Muscle layer of colon (tissue), 2 donors: ENCODE measurements around the gene PACSIN2.

Experiments used
- H3K27ac ChIP-seq: one replicate; pipeline ENCODE4 v1.7.0; 2013; ENCODE audit warnings: low read depth, mild to moderate bottlenecking, low read length, moderate library complexity
- H3K27me3 ChIP-seq, 2 donors: one replicate each; pipeline ENCODE4 v1.7.0; 2013; ENCODE audit warnings: low read length in 2 of 2, mild to moderate bottlenecking in 2 of 2; ENCODE audit not compliant: insufficient read depth in 2 of 2, control insufficient read depth in 1 of 2
- H3K36me3 ChIP-seq: one replicate; pipeline ENCODE4 v1.7.0; 2013; ENCODE audit warnings: mild to moderate bottlenecking, low read length; ENCODE audit not compliant: insufficient read depth
- H3K4me1 ChIP-seq: one replicate; pipeline ENCODE4 v1.7.0; 2013; ENCODE audit warnings: mild to moderate bottlenecking, low read length; ENCODE audit not compliant: insufficient read depth
- H3K4me3 ChIP-seq, 2 donors: one replicate each; pipeline ENCODE4 v1.7.0; 2013; ENCODE audit warnings: low read length in 2 of 2, low read depth in 1 of 2, mild to moderate bottlenecking in 1 of 2, moderate library complexity in 1 of 2
- H3K9ac ChIP-seq: one replicate; pipeline ENCODE4 v1.7.0; 2013; ENCODE audit warnings: low read length
- H3K9me3 ChIP-seq: one replicate; pipeline ENCODE4 v1.7.0; 2013; ENCODE audit warnings: mild to moderate bottlenecking, low read length
- donor health status: abdominal sarcoma.
- donor health status: Adenocarcinoma of cecum.

The PACSIN2 gene

GRCh38 chr22:42891696-42892095, 123.3 kb downstream of the PACSIN2 start:
- H3K36me3 ChIP-seq = peaks cover 55% of the 10 kb centered on the region
- peaks cover 19% of the 10 kb centered on the region for H3K4me1 ChIP-seq
- no peak overlapping the region for H3K4me3 ChIP-seq
- H3K27ac ChIP-seq = no peak overlapping the region
- no peaks in the 10 kb centered on the region for H3K27me3 ChIP-seq
- no peak overlapping the region for H3K9ac ChIP-seq
- H3K9me3 ChIP-seq = no peaks in the 10 kb centered on the region

GRCh38 chr22:42891008-42891407, 123.9 kb downstream of the PACSIN2 start:
- Histone ChIP-seq H3K4me1 (peaks cover 14% of the 10 kb centered on the region), H3K36me3 (peaks cover 62% of the 10 kb centered on the region), H3K9me3 (no peaks in the 10 kb centered on the region), H3K27ac (no peak overlapping the region), H3K9ac (no peak overlapping the region), H3K27me3 (no peaks in the 10 kb centered on the region), H3K4me3 (no peak overlapping the region)

GRCh38 chr22:42889304-42889703, 125.6 kb downstream of the PACSIN2 start:
- Histone ChIP-seq H3K27me3 (no peaks in the 10 kb centered on the region), H3K4me1 (no peaks in the 10 kb centered on the region), H3K36me3 (peaks cover 71% of the 10 kb centered on the region), H3K9ac (no peak overlapping the region), H3K27ac (no peak overlapping the region), H3K9me3 (no peaks in the 10 kb centered on the region), H3K4me3 (no peak overlapping the region)

- Histone ChIP-seq H3K9me3 (no peaks in the 10 kb centered on the region), H3K4me1 (no peaks in the 10 kb centered on the region), H3K9ac (no peak overlapping the region), H3K4me3 (no peak overlapping the region), H3K36me3 (peaks cover 81% of the 10 kb centered on the region), H3K27ac (no peak overlapping the region), H3K27me3 (no peaks in the 10 kb centered on the region)
Measured at GRCh38 chr22:42887523-42888507, 127.1 kb downstream of the PACSIN2 start.

GRCh38 chr22:42887120-42887519, 127.8 kb downstream of the PACSIN2 start:
- Histone ChIP-seq H3K4me3 (no peak overlapping the region), H3K27ac (no peak overlapping the region), H3K36me3 (peaks cover 81% of the 10 kb centered on the region), H3K4me1 (no peaks in the 10 kb centered on the region), H3K9ac (no peak overlapping the region), H3K9me3 (no peaks in the 10 kb centered on the region), H3K27me3 (no peaks in the 10 kb centered on the region)

GRCh38 chr22:42885446-42885845, 129.5 kb downstream of the PACSIN2 start:
- no peaks in the 10 kb centered on the region for H3K4me1 ChIP-seq
- H3K36me3 ChIP-seq = peaks cover 83% of the 10 kb centered on the region
- H3K9ac ChIP-seq = no peak overlapping the region
- no peak overlapping the region for H3K27ac ChIP-seq
- no peaks in the 10 kb centered on the region for H3K27me3 ChIP-seq
- no peaks in the 10 kb centered on the region for H3K9me3 ChIP-seq
- H3K4me3 ChIP-seq = no peak overlapping the region

GRCh38 chr22:42884616-42885375, 130.2 kb downstream of the PACSIN2 start:
- Histone ChIP-seq H3K4me3 (no peak overlapping the region), H3K9ac (no peak overlapping the region), H3K4me1 (no peaks in the 10 kb centered on the region), H3K36me3 (peaks cover 89% of the 10 kb centered on the region), H3K27ac (no peak overlapping the region), H3K9me3 (no peaks in the 10 kb centered on the region), H3K27me3 (no peaks in the 10 kb centered on the region)

GRCh38 chr22:42883970-42884369, 131.0 kb downstream of the PACSIN2 start:
- no peak overlapping the region for H3K4me3 ChIP-seq
- H3K4me1 ChIP-seq = no peaks in the 10 kb centered on the region
- no peak overlapping the region for H3K9ac ChIP-seq
- H3K9me3 ChIP-seq = no peaks in the 10 kb centered on the region
- H3K27me3 ChIP-seq = no peaks in the 10 kb centered on the region
- no peak overlapping the region for H3K27ac ChIP-seq
- peaks cover 87% of the 10 kb centered on the region for H3K36me3 ChIP-seq

GRCh38 chr22:42883121-42883520, 131.8 kb downstream of the PACSIN2 start:
- H3K27ac ChIP-seq = no peak overlapping the region
- H3K36me3 ChIP-seq = peaks cover 87% of the 10 kb centered on the region
- H3K27me3 ChIP-seq = no peaks in the 10 kb centered on the region
- H3K4me3 ChIP-seq = no peak overlapping the region
- H3K9me3 ChIP-seq = no peaks in the 10 kb centered on the region
- H3K4me1 ChIP-seq = no peaks in the 10 kb centered on the region
- H3K9ac ChIP-seq = no peak overlapping the region

- no peak overlapping the region for H3K9ac ChIP-seq
Measured at GRCh38 chr22:42881982-42882656, 132.8 kb downstream of the PACSIN2 start.

GRCh38 chr22:42881298-42881697, 133.7 kb downstream of the PACSIN2 start:
- Histone ChIP-seq H3K27ac (no peak overlapping the region), H3K4me1 (no peaks in the 10 kb centered on the region), H3K9ac (no peak overlapping the region), H3K27me3 (no peaks in the 10 kb centered on the region), H3K4me3 (no peak overlapping the region), H3K36me3 (peaks cover 86% of the 10 kb centered on the region), H3K9me3 (no peaks in the 10 kb centered on the region)

More at GRCh38 chr22:42881982-42882656, 132.8 kb downstream of the PACSIN2 start:
- Histone ChIP-seq H3K9me3 (no peaks in the 10 kb centered on the region), H3K27me3 (no peaks in the 10 kb centered on the region), H3K4me1 (no peaks in the 10 kb centered on the region), H3K27ac (no peak overlapping the region), H3K4me3 (no peak overlapping the region), H3K36me3 (peaks cover 86% of the 10 kb centered on the region)
